Measurements from ENCODE around the gene CACNA1C.

Gene CACNA1C

GRCh38 chr12:2149091-2149490, 96.3 kb downstream of the CACNA1C start:
- H3K9ac ChIP-seq (ENCODE audit: low read depth in 1 of 2, low read length in 2 of 2): no peak overlapping the region
- no peak overlapping the region for H3K27ac ChIP-seq (ENCODE audit: low read depth, low read length)
- peaks cover 0 to under 1% of the 10 kb centered on the region in 2 donors for H3K4me1 ChIP-seq (ENCODE audit: control insufficient read depth in 1 of 2, insufficient read depth in 2 of 2, low read length in 2 of 2)
- H3K27me3 ChIP-seq (ENCODE audit: control insufficient read depth in 1 of 2, insufficient read depth in 2 of 2, low read length in 2 of 2): no peaks in the 10 kb centered on the region
- H3K9me3 ChIP-seq (ENCODE audit: control insufficient read depth in 1 of 2, low read length in 2 of 2): no peaks in the 10 kb centered on the region
- no peak overlapping the region for H3K4me3 ChIP-seq (ENCODE audit: low read depth in 1 of 2, low read length in 2 of 2)
- H3K36me3 ChIP-seq (ENCODE audit: control insufficient read depth in 1 of 2, insufficient read depth in 2 of 2, low read length in 2 of 2): no peaks in the 10 kb centered on the region

- H3K27ac ChIP-seq (ENCODE audit: low read depth, low read length): no peak overlapping the region
These were observed 98.0 kb downstream of the CACNA1C start for GRCh38 chr12:2150833-2151232.

GRCh38 chr12:2151391-2151790, 98.6 kb downstream of the CACNA1C start:
- H3K9ac ChIP-seq (ENCODE audit: low read depth in 1 of 2, low read length in 2 of 2): no peak overlapping the region
- H3K4me1 ChIP-seq (ENCODE audit: control insufficient read depth in 1 of 2, insufficient read depth in 2 of 2, low read length in 2 of 2): peaks cover 0 to 5% of the 10 kb centered on the region in 2 donors
- no peak overlapping the region for H3K27ac ChIP-seq (ENCODE audit: low read depth, low read length)
- no peaks in the 10 kb centered on the region for H3K36me3 ChIP-seq (ENCODE audit: control insufficient read depth in 1 of 2, insufficient read depth in 2 of 2, low read length in 2 of 2)
- H3K4me3 ChIP-seq (ENCODE audit: low read depth in 1 of 2, low read length in 2 of 2): no peak overlapping the region
- H3K9me3 ChIP-seq (ENCODE audit: control insufficient read depth in 1 of 2, low read length in 2 of 2): no peaks in the 10 kb centered on the region
- H3K27me3 ChIP-seq (ENCODE audit: control insufficient read depth in 1 of 2, insufficient read depth in 2 of 2, low read length in 2 of 2): no peaks in the 10 kb centered on the region

More at GRCh38 chr12:2150833-2151232, 98.0 kb downstream of the CACNA1C start:
- H3K4me1 ChIP-seq (ENCODE audit: control insufficient read depth in 1 of 2, insufficient read depth in 2 of 2, low read length in 2 of 2): peaks cover 0 to 5% of the 10 kb centered on the region in 2 donors
- no peak overlapping the region for H3K9ac ChIP-seq (ENCODE audit: low read depth in 1 of 2, low read length in 2 of 2)
- H3K27me3 ChIP-seq (ENCODE audit: control insufficient read depth in 1 of 2, insufficient read depth in 2 of 2, low read length in 2 of 2): no peaks in the 10 kb centered on the region
- H3K36me3 ChIP-seq (ENCODE audit: control insufficient read depth in 1 of 2, insufficient read depth in 2 of 2, low read length in 2 of 2): no peaks in the 10 kb centered on the region
- no peak overlapping the region for H3K4me3 ChIP-seq (ENCODE audit: low read depth in 1 of 2, low read length in 2 of 2)
- H3K9me3 ChIP-seq (ENCODE audit: control insufficient read depth in 1 of 2, low read length in 2 of 2): no peaks in the 10 kb centered on the region

- H3K9me3 ChIP-seq (ENCODE audit: control insufficient read depth in 1 of 2, low read length in 2 of 2): no peaks in the 10 kb centered on the region
- H3K4me1 ChIP-seq (ENCODE audit: control insufficient read depth in 1 of 2, insufficient read depth in 2 of 2, low read length in 2 of 2): peaks cover 0 to 5% of the 10 kb centered on the region in 2 donors
- H3K27me3 ChIP-seq (ENCODE audit: control insufficient read depth in 1 of 2, insufficient read depth in 2 of 2, low read length in 2 of 2): no peaks in the 10 kb centered on the region
- no peak overlapping the region for H3K9ac ChIP-seq (ENCODE audit: low read depth in 1 of 2, low read length in 2 of 2)
- H3K27ac ChIP-seq (ENCODE audit: low read depth, low read length): no peak overlapping the region
- no peaks in the 10 kb centered on the region for H3K36me3 ChIP-seq (ENCODE audit: control insufficient read depth in 1 of 2, insufficient read depth in 2 of 2, low read length in 2 of 2)
- H3K4me3 ChIP-seq (ENCODE audit: low read depth in 1 of 2, low read length in 2 of 2): no peak overlapping the region
These were observed 99.3 kb downstream of the CACNA1C start for GRCh38 chr12:2152134-2152533.

- Histone ChIP-seq H3K9ac (ENCODE audit: low read depth in 1 of 2, low read length in 2 of 2) (no peak overlapping the region), H3K9me3 (ENCODE audit: control insufficient read depth in 1 of 2, low read length in 2 of 2) (no peaks in the 10 kb centered on the region), H3K4me1 (ENCODE audit: control insufficient read depth in 1 of 2, insufficient read depth in 2 of 2, low read length in 2 of 2) (peaks cover 0 to 5% of the 10 kb centered on the region in 2 donors), H3K4me3 (ENCODE audit: low read depth in 1 of 2, low read length in 2 of 2) (no peak overlapping the region), H3K36me3 (ENCODE audit: control insufficient read depth in 1 of 2, insufficient read depth in 2 of 2, low read length in 2 of 2) (no peaks in the 10 kb centered on the region), H3K27ac (ENCODE audit: low read depth, low read length) (no peak overlapping the region), H3K27me3 (ENCODE audit: control insufficient read depth in 1 of 2, insufficient read depth in 2 of 2, low read length in 2 of 2) (no peaks in the 10 kb centered on the region)
These were observed 101.3 kb downstream of the CACNA1C start for GRCh38 chr12:2154050-2154449.

- Histone ChIP-seq H3K36me3 (ENCODE audit: control insufficient read depth in 1 of 2, insufficient read depth in 2 of 2, low read length in 2 of 2) (no peaks in the 10 kb centered on the region), H3K9me3 (ENCODE audit: control insufficient read depth in 1 of 2, low read length in 2 of 2) (no peaks in the 10 kb centered on the region), H3K4me3 (ENCODE audit: low read depth in 1 of 2, low read length in 2 of 2) (no peak overlapping the region), H3K27ac (ENCODE audit: low read depth, low read length) (no peak overlapping the region), H3K27me3 (ENCODE audit: control insufficient read depth in 1 of 2, insufficient read depth in 2 of 2, low read length in 2 of 2) (no peaks in the 10 kb centered on the region), H3K9ac (ENCODE audit: low read depth in 1 of 2, low read length in 2 of 2) (no peak overlapping the region), H3K4me1 (ENCODE audit: control insufficient read depth in 1 of 2, insufficient read depth in 2 of 2, low read length in 2 of 2) (peaks cover 0 to 5% of the 10 kb centered on the region in 2 donors)
These were observed 101.7 kb downstream of the CACNA1C start for GRCh38 chr12:2154521-2154920.

DNA sequence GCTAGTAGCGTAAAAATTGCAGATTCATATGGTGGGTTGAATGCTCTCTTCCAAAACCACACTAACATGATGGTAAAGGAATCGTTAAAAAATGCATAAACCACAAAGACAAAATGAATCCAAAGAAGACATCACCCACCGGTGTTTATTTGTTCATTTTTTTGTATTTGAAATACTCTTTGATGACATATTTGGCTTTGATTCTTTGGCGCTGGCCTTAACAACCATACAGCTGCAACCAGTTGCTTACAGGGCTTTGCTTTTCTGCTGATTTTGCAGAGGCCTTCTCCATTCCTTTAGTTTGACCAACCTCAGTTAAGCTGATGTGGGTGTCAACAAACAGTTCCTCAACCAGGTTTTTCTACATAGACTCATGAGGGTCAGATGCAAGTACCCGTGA, 103.5 kb downstream of the CACNA1C start:
- no peak overlapping the region for H3K9ac ChIP-seq (ENCODE audit: low read depth in 1 of 2, low read length in 2 of 2)
- no peak overlapping the region for H3K4me3 ChIP-seq (ENCODE audit: low read depth in 1 of 2, low read length in 2 of 2)
- no peaks in the 10 kb centered on the region for H3K36me3 ChIP-seq (ENCODE audit: control insufficient read depth in 1 of 2, insufficient read depth in 2 of 2, low read length in 2 of 2)
- peaks cover under 1 to 8% of the 10 kb centered on the region in 2 donors for H3K4me1 ChIP-seq (ENCODE audit: control insufficient read depth in 1 of 2, insufficient read depth in 2 of 2, low read length in 2 of 2)
- no peaks in the 10 kb centered on the region for H3K27me3 ChIP-seq (ENCODE audit: control insufficient read depth in 1 of 2, insufficient read depth in 2 of 2, low read length in 2 of 2)
- no peaks in the 10 kb centered on the region for H3K9me3 ChIP-seq (ENCODE audit: control insufficient read depth in 1 of 2, low read length in 2 of 2)
- no peak overlapping the region for H3K27ac ChIP-seq (ENCODE audit: low read depth, low read length)

DNA sequence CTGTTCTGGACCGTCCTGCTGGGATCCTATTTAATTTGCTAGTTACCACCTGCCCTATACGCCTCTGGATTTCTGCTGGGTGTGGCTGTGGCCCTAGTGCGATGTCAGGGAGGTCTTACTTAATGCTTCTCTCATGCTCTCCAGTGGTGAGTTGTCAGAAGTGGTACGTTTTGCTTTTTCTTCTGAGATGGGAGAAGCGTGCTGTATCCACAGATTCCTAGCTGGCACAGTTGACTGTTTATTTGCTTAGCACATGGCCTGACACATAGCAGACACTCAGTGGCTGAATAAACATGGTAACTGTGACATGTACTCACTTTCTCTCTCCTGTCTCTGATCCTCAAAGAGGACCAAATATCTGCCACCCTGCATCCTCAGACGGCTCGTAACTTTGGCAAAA, 107.3 kb downstream of the CACNA1C start:
- Histone ChIP-seq H3K36me3 (ENCODE audit: control insufficient read depth in 1 of 2, insufficient read depth in 2 of 2, low read length in 2 of 2) (no peaks in the 10 kb centered on the region), H3K9ac (ENCODE audit: low read depth in 1 of 2, low read length in 2 of 2) (no peak overlapping the region), H3K9me3 (ENCODE audit: control insufficient read depth in 1 of 2, low read length in 2 of 2) (no peaks in the 10 kb centered on the region), H3K27me3 (ENCODE audit: control insufficient read depth in 1 of 2, insufficient read depth in 2 of 2, low read length in 2 of 2) (no peaks in the 10 kb centered on the region), H3K4me1 (ENCODE audit: control insufficient read depth in 1 of 2, insufficient read depth in 2 of 2, low read length in 2 of 2) (peaks cover 17 to 27% of the 10 kb centered on the region in 2 donors), H3K4me3 (ENCODE audit: low read depth in 1 of 2, low read length in 2 of 2) (no peak overlapping the region), H3K27ac (ENCODE audit: low read depth, low read length) (no peak overlapping the region)

GRCh38 chr12:2161473-2161872, 108.7 kb downstream of the CACNA1C start:
- Histone ChIP-seq H3K4me1 (ENCODE audit: control insufficient read depth in 1 of 2, insufficient read depth in 2 of 2, low read length in 2 of 2) (peaks cover 17 to 27% of the 10 kb centered on the region in 2 donors), H3K9me3 (ENCODE audit: control insufficient read depth in 1 of 2, low read length in 2 of 2) (no peaks in the 10 kb centered on the region), H3K27ac (ENCODE audit: low read depth, low read length) (no peak overlapping the region), H3K9ac (ENCODE audit: low read depth in 1 of 2, low read length in 2 of 2) (no peak overlapping the region), H3K36me3 (ENCODE audit: control insufficient read depth in 1 of 2, insufficient read depth in 2 of 2, low read length in 2 of 2) (no peaks in the 10 kb centered on the region), H3K27me3 (ENCODE audit: control insufficient read depth in 1 of 2, insufficient read depth in 2 of 2, low read length in 2 of 2) (no peaks in the 10 kb centered on the region), H3K4me3 (ENCODE audit: low read depth in 1 of 2, low read length in 2 of 2) (no peak overlapping the region)

- Histone ChIP-seq H3K4me3 (ENCODE audit: low read depth in 1 of 2, low read length in 2 of 2) (no peak overlapping the region), H3K27ac (ENCODE audit: low read depth, low read length) (peak overlapping the region; percentile 26)
These were observed 110.6 kb downstream of the CACNA1C start for GRCh38 chr12:2163177-2163941.

More at GRCh38 chr12:2163177-2163941, 110.6 kb downstream of the CACNA1C start:
- Histone ChIP-seq H3K9ac (ENCODE audit: low read depth in 1 of 2, low read length in 2 of 2) (no peak overlapping the region), H3K27me3 (ENCODE audit: control insufficient read depth in 1 of 2, insufficient read depth in 2 of 2, low read length in 2 of 2) (no peaks in the 10 kb centered on the region), H3K9me3 (ENCODE audit: control insufficient read depth in 1 of 2, low read length in 2 of 2) (peaks cover 4 to 7% of the 10 kb centered on the region in 2 donors), H3K36me3 (ENCODE audit: control insufficient read depth in 1 of 2, insufficient read depth in 2 of 2, low read length in 2 of 2) (no peaks in the 10 kb centered on the region), H3K4me1 (ENCODE audit: control insufficient read depth in 1 of 2, insufficient read depth in 2 of 2, low read length in 2 of 2) (peaks cover 17 to 29% of the 10 kb centered on the region in 2 donors)
